GM12878 (cell line): ENCODE data around the gene NIPAL1. TPM values are rescaled to one million over a fixed set of nuclear protein-coding genes. Genes with fewer than 3 reads are reported as not detected.

ENCODE experiments used
- ATAC-seq: fragments of 200-7000 bp; cut with Tn5 transposase; 3 replicates; pipeline ENCODE4 v1.9.1; 2020; ENCODE audit warnings: mild to moderate bottlenecking, moderate library complexity
- BruUV-seq: library from RNA; stranded (reverse); fragments of 400-500 nt; replicated peaks from 2 replicates; lab custom pipeline; 2021; lab: Mats Ljungman, UMichigan
- CTCF ChIA-PET: fragments of 300-600 bp; sonication (Branson Sonifier 250); formaldehyde crosslinking; extraction: SDS; loops from one replicate; lab custom pipeline; 2021; ENCODE audit warnings: inconsistent platforms; lab: Yijun Ruan, JAX
- POLR2A ChIA-PET: fragments of 350-600 bp; formaldehyde crosslinking; extraction: SDS; loops from one replicate; lab custom pipeline; 2021; ENCODE audit warnings: inconsistent platforms; lab: Charles Lee
- RAD21 ChIA-PET: fragments of 300-600 bp; sonication (Branson Sonifier 250); formaldehyde crosslinking; loops from one replicate; lab custom pipeline; 2023; ENCODE audit warnings: antibody characterized with exemption; ENCODE audit not compliant: unreplicated experiment; lab: Charles Lee
- SMC1A ChIA-PET: fragments of 300-600 bp; sonication (Branson Sonifier 250); formaldehyde crosslinking; loops from one replicate; lab custom pipeline; 2023; ENCODE audit not compliant: unreplicated experiment, uncharacterized antibody; lab: Charles Lee
- DNase-seq: peaks from one replicate; pipeline ENCODE4 v3.0.0-alpha.2; 2011; ENCODE audit warnings: low read depth, low spot score
- FAIRE-seq: peaks from 3 replicates; lab custom pipeline; 2011; peaks lifted over from hg19 to GRCh38; lab: Jason Lieb, UNC
- H2AFZ ChIP-seq: 2 replicates; pipeline ENCODE4 v1.6.0; 2011; ENCODE audit warnings: low read depth, low read length, control low read depth; ENCODE audit not compliant: control insufficient read depth
- H3K27ac ChIP-seq: 2 replicates; pipeline ENCODE4 v1.5.1; 2011; ENCODE audit warnings: control low read depth; ENCODE audit not compliant: control insufficient read depth, insufficient read depth
- H3K27me3 ChIP-seq, 2 experiments: replicated peaks in 1 of 2; 2 replicates each; pipeline versions ENCODE4 v1.6.0 to v1.6.1; 2011; ENCODE audit warnings: low read length in 1 of 2; ENCODE audit not compliant: control insufficient read depth in 2 of 2, insufficient read depth in 2 of 2
- H3K36me3 ChIP-seq, 2 experiments: 2 replicates each; pipeline ENCODE4 v1.5.1; 2011; ENCODE audit warnings: low read length in 1 of 2; ENCODE audit not compliant: control insufficient read depth in 2 of 2, insufficient read depth in 2 of 2
- H3K4me1 ChIP-seq: 2 replicates; pipeline ENCODE4 v1.6.1; 2011; ENCODE audit warnings: mild to moderate bottlenecking, low read length, moderate library complexity, mixed read lengths; ENCODE audit not compliant: control insufficient read depth, insufficient read depth
- H3K4me2 ChIP-seq: 2 replicates; pipeline ENCODE4 v1.6.0; 2011; ENCODE audit warnings: control low read depth; ENCODE audit not compliant: control insufficient read depth, insufficient read depth
- H3K4me3 ChIP-seq: fragments of 200-600 bp; sonication (generic); 2 replicates; pipeline ENCODE4 v1.5.1; 2016
- H3K79me2 ChIP-seq: 2 replicates; pipeline ENCODE4 v1.6.0; 2011; ENCODE audit warnings: low read length; ENCODE audit not compliant: control insufficient read depth, insufficient read depth
- H3K9ac ChIP-seq: 2 replicates; pipeline ENCODE4 v1.8.0; 2011; ENCODE audit warnings: low read length, control low read depth, mixed read lengths; ENCODE audit not compliant: control insufficient read depth, insufficient read depth
- H3K9me3 ChIP-seq: replicated peaks from 3 replicates; pipeline ENCODE4 v1.5.1; 2011; ENCODE audit warnings: mild to moderate bottlenecking, low read length; ENCODE audit not compliant: control insufficient read depth, insufficient read depth
- H4K20me1 ChIP-seq: 2 replicates; pipeline ENCODE4 v1.6.0; 2011; ENCODE audit not compliant: control insufficient read depth, insufficient read depth
- CHD2 ChIP-seq: IDR thresholded peaks from 2 replicates; pipeline ENCODE4 v1.6.1; 2011; ENCODE audit warnings: low read depth, low read length, improper control_type of control experiment, borderline replicate concordance
- EED ChIP-seq: sonication (generic); IDR thresholded peaks from 2 replicates; pipeline ENCODE4 v1.6.1; 2016; ENCODE audit warnings: antibody characterized with exemption, low read depth
- GATAD2B ChIP-seq: fragments of 450-650 bp; conservative IDR thresholded peaks from 2 replicates; pipeline ENCODE4 v1.6.1; 2017; ENCODE audit warnings: low read depth, mild to moderate bottlenecking, moderate library complexity
- HDAC6 ChIP-seq: fragments of 200-600 bp; sonication (generic); IDR thresholded peaks from one replicate; pipeline ENCODE4 v1.8.0; 2017; ENCODE audit warnings: antibody characterized with exemption; ENCODE audit not compliant: unreplicated experiment
- MEF2B ChIP-seq: fragments of 450-650 bp; IDR thresholded peaks from 2 replicates; pipeline ENCODE4 v1.6.1; 2018; ENCODE audit warnings: mild to moderate bottlenecking, moderate library complexity; ENCODE audit not compliant: partially characterized antibody, poor library complexity, severe bottlenecking
- NKRF ChIP-seq: fragments of 450-650 bp; conservative IDR thresholded peaks from 2 replicates; pipeline ENCODE4 v1.6.1; 2017; ENCODE audit warnings: mild to moderate bottlenecking, moderate library complexity
- NR2C2 ChIP-seq: IDR thresholded peaks from 2 replicates; pipeline ENCODE4 v1.6.1; 2011; ENCODE audit warnings: borderline replicate concordance, low read depth; ENCODE audit not compliant: control insufficient read depth, insufficient read length
- POLR2AphosphoS5 ChIP-seq: IDR thresholded peaks from 2 replicates; pipeline ENCODE4 v1.6.1; 2011; ENCODE audit warnings: mild to moderate bottlenecking, low read length, inconsistent platforms
- ZNF217 ChIP-seq: fragments of 450-650 bp; IDR thresholded peaks from 2 replicates; pipeline ENCODE4 v1.6.1; 2017; ENCODE audit warnings: antibody characterized with exemption, mild to moderate bottlenecking
- ZNF274 ChIP-seq: IDR thresholded peaks from one replicate; pipeline ENCODE4 v1.8.0; 2011; ENCODE audit not compliant: insufficient read length, insufficient read depth
- WGBS: methylation state at CpG from one replicate; pipeline ENCODE4 v1.1.6; 2016; ENCODE audit warnings: low lambda C conversion rate; ENCODE audit not compliant: insufficient replicate concordance, insufficient coverage; ENCODE audit errors: missing lambda C conversion rate; 5-methylcytosine and 5-hydroxymethylcytosine counted together
- in situ Hi-C: fragments of 300-500 bp; cut with MboI; formaldehyde crosslinking; loops from 9 replicates; pipeline ENCODE4 v1.14.3; 2018; ENCODE audit warnings: mixed read lengths
- intact Hi-C: fragments of 100-400 bp; cut with micrococcal nuclease; formaldehyde crosslinking; loops from one replicate; pipeline ENCODE4 v1.14.2; 2022; ENCODE audit not compliant: unreplicated experiment
- polyA plus RNA-seq, 11 experiments: library from polyadenylated mRNA; depleted of rRNA in 4 of 11; unstranded in 6 of 11; stranded (reverse) in 5 of 11; fragments of >200 nt; fragmentation: Nextera tagmentation in 4 of 11; fragmentation: Illumina TruSeq in 1 of 11; extraction: Ambion mirVana in 4 of 11; extraction: Trizol in 1 of 11; gene quantifications; 1 replicate in 1 of 11; 2 replicates in 10 of 11; pipeline versions ENCODE4 v1.2.1 to v1.2.3, GENCODE V29; 2011 to 2016; ENCODE audit warnings: inconsistent platforms in 2 of 11, missing spikeins in 2 of 11, low read depth in 1 of 11
- total RNA-seq, 4 experiments: library from RNA; depleted of rRNA in 3 of 4; stranded (reverse); fragments of >200 nt in 3 of 4; fragmentation: Illumina TruSeq in 1 of 4; extraction: Trizol in 1 of 4; gene quantifications; 2 replicates each; pipeline versions ENCODE4 v1.2.1 to v1.2.3, GENCODE V29; 2013 to 2021

The NIPAL1 gene
- total and polyA plus RNA-seq, 10 of the 15 experiments (the other 5 are each of a cell fraction or from before 2014, with no cell fraction given): 0.46 to 9.7 (median 5.9) TPM

GRCh38 chr4:48069026-48069425 lies 52.5 kb downstream of the NIPAL1 start:
- POLR2A ChIA-PET: interaction anchor here (0.5 kb wide), 1 partner anchor 19 kb away, joined by 4 read pairs; no protein-coding TSS in a partner anchor
- Histone ChIP-seq H3K79me2 (no peaks in the 10 kb centered on the region), H3K27ac (no peak overlapping the region), H4K20me1 (no peaks in the 10 kb centered on the region), H3K27me3 (no peaks in the 10 kb centered on the region), H3K4me2 (no peak overlapping the region), H3K9me3 (peaks cover 2% of the 10 kb centered on the region; the same call in 1 of the 3 replicates), H3K9ac (no peak overlapping the region), H3K4me1 (peaks cover 23% of the 10 kb centered on the region), H2AFZ (no peak overlapping the region), H3K4me3 (no peak overlapping the region), H3K36me3 (no peaks in the 10 kb centered on the region)
- 47% methylated on average over 2 of the region's 2 CpGs for WGBS
- no peak for FAIRE-seq
- RAD21 ChIA-PET: no interaction called here
- no TSS peak for BruUV-seq
- ATAC-seq: no peak
- no peak for DNase-seq
- SMC1A ChIA-PET: interaction anchor here (0.9 to 1.7 kb wide), 6 partner anchors 15 to 65 kb away, joined by 3 to 9 read pairs (median 4); no protein-coding TSS in a partner anchor
- in situ Hi-C loops: no loop called here
- CTCF ChIA-PET: interaction anchor here (1.1 to 1.3 kb wide), 2 partner anchors 20 to 58 kb away, joined by 3 read pairs; no protein-coding TSS in a partner anchor
- no peak for TF ChIP-seq GATAD2B
- no peak for TF ChIP-seq ZNF274
- no peak for TF ChIP-seq ZNF217
- no peak for TF ChIP-seq NKRF
- no peak for TF ChIP-seq MEF2B
- no peak for TF ChIP-seq HDAC6
- no peak for TF ChIP-seq POLR2AphosphoS5
- no peak for TF ChIP-seq EED
- no peak for TF ChIP-seq CHD2
- no peak for TF ChIP-seq NR2C2
- TF ChIP-seq, all 136 proteins: peak for 0
- intact Hi-C loops: no loop called here
